GM12801 (cell line): ENCODE data around the gene RAD51D.

Source experiments
- TF ChIP-seq, protein P1 (sequence below): IDR thresholded peaks from one replicate; pipeline ENCODE4 v1.5.1; 2011; ENCODE audit warnings: control low read depth; ENCODE audit not compliant: insufficient read length; ENCODE audit errors: extremely low read depth

Gene RAD51D

DNA sequence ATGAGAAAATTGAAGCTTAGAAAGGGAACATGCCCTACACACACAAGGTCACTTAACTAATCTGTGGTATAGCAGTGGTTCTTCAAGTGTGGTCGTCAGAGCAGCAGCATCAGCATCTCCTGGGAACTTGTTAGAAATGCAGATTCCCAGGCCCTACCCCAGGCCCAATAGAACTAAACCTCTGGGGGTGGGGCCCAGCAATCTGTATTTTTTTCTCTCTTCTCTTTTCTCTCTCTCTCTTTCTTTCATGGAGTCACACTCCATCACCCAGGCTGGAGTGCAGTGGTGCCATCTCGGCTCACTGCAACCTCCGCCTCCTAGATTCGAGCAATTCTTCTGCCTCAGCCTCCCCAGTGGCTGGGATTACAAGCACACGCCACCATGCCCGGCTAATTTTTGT lies 18.6 kb upstream of the RAD51D start:
- TF ChIP-seq, protein P1, sequence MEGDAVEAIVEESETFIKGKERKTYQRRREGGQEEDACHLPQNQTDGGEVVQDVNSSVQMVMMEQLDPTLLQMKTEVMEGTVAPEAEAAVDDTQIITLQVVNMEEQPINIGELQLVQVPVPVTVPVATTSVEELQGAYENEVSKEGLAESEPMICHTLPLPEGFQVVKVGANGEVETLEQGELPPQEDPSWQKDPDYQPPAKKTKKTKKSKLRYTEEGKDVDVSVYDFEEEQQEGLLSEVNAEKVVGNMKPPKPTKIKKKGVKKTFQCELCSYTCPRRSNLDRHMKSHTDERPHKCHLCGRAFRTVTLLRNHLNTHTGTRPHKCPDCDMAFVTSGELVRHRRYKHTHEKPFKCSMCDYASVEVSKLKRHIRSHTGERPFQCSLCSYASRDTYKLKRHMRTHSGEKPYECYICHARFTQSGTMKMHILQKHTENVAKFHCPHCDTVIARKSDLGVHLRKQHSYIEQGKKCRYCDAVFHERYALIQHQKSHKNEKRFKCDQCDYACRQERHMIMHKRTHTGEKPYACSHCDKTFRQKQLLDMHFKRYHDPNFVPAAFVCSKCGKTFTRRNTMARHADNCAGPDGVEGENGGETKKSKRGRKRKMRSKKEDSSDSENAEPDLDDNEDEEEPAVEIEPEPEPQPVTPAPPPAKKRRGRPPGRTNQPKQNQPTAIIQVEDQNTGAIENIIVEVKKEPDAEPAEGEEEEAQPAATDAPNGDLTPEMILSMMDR: no peak

DNA sequence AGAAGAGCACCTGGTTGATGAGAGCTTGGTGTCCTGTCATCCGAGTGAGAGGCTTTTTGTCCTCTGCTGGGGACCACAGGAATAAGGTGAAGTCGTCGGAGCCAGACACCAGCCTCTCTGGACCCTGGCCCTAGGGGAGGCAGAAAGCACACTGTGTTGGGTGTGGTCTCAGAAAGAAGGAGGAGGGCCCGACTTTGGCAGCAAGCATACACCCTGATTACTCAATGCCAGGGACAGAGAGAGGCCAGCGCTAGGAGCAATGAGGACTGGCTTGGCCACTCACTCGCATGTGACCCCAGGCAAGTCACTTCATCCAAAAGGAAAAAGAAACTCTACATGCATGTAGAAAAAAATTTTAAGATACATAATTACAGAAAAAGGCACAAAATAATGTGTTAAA lies 15.7 kb upstream of the RAD51D start:
- TF ChIP-seq, protein P1: no peak

DNA sequence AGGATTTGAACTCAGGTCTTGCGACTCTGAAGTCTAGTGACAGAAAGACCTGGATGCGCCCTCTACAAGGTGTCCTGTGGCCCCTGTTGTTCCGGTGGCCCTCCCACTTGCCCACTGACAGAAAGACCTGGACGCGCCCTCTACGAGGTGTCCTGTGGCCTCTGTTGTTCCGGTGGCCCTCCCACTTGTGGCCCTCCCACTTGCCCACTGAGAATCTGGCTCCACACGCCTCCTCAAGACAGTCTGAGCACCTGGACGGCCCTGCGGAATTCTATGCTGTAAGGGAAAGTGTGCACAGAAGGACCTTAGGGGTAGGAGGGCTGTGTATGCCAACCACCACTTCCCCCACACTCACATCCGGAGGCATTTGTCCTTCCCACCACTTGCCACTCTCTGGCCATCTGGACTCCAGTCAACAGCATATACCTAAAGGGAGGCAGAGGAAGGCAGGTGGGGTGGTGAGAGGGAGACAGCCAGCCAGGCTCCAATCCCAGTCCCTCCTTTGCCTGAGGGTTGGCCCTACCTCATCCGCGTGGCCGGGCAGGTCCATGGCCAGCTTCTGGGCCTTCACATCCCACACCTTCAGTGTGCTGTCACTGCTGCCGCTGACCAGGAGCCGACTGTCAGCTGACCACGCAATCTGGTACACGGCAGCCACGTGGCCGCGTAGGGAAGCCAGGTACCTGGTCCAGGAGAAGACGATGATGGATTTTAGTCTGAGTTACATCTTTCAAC lies 13.3 kb upstream of the RAD51D start:
- TF ChIP-seq, protein P1: no peak

DNA sequence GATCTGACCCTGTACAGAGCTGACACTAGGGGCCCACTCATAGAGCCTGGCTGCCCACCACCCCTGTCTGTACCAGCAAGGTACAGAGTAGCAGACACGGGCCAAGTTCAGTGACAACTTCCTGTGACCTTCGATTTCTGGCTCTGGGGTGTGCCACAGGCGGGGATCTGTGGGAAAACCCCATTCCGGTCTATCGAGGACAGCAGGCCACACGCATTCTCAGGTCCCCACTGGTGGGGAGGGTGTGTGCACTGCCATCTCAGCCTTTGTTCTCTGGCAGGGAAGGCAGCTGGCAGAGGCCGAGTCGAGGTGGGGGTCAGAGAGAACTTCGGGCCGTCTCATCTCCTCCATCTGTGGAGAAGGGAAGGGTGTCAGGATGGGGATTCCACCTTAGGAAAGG lies 12.4 kb upstream of the RAD51D start:
- TF ChIP-seq, protein P1: no peak

DNA sequence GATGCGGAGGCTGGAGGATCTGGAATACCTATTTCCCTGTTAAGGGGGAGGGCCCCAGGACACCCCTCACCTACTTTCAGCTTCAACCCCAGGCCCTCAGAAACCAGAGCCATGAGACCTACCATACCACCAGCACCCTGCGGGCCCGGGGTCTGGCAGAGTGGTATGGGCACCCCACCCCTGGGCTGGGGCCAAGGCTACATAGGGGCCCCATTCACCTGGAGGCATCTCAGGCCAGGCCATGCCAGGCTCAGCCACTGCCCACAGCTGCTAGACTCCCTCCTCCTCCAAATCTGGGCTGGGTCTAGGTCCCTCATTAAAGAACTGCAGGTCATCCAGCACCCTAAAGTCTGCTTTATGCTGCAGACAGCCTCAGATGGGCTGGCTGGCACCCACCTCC lies 10.7 kb upstream of the RAD51D start:
- TF ChIP-seq, protein P1: no peak

DNA sequence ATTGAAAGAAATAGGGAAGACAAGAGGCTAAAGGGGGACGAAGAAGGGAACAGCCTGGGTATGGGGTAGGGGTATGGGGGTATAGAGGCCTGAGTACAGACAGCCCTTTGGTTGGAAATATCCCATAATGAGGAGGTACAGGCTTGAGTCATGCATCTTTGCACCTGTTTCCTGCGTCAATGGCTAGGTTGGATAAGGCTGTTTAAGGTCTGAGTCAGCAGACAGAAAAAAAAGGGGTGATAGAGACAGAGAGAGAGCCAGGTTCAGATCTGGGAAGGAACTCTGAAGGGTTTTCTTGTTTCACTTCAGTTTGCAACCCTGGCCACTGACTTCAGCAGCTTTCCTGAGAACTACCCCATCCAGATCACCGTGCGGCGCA lies 10.3 kb upstream of the RAD51D start:
- TF ChIP-seq, protein P1: no peak

DNA sequence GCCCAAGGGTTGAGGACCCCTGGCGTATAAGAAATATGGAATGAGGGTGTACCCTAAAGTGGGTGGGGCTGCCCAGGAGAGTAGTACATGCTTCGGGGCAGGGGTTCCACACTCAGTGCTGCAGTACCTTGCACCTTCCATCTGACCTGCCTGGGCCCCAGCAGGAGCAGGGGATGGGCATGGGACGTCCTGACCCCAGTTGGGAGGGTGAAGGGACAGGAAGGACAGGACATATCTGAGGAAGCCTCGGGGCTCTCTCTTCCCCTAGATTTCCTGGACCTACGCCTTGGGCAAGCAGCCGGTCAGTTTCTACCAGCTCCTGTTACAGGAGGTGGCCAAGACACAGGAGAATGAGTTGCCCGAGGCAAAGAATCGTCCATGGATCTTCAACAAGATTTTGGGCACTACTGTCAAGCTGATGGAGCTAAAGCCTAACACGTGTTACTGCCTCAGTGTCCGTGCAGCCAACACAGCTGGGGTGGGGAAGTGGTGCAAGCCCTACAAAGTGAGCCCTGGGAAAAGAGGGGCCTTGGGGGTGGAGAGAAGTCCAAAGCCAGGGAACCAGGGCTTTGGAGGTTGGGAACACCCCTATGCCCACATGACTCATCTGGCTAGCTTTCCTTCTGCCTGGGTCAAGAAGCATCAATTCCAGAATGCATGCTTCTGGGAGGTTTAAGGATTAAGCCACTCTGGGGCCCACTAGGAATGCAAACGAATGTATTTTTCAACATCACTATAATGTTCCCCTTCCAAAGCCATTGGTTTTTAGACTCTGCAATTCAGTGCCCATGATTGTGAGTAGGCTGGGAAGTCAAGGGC lies 9.7 kb upstream of the RAD51D start:
- TF ChIP-seq, protein P1: no peak
